Parathyroid adenoma (tissue), 2 donors: Measurements from ENCODE around the gene COTL1.

Experiments
- H2AFZ ChIP-seq: fragments of 300-600 bp; sonication (generic); one replicate; pipeline ENCODE4 v1.7.0; 2017; ENCODE audit warnings: antibody characterized with exemption, mild to moderate bottlenecking
- H3K27ac ChIP-seq: fragments of 300-600 bp; sonication (generic); one replicate; pipeline ENCODE4 v1.7.0; 2017
- H3K27me3 ChIP-seq: fragments of 300-600 bp; sonication (generic); one replicate; pipeline ENCODE4 v1.7.0; 2017; ENCODE audit warnings: low read length; ENCODE audit not compliant: control insufficient read depth, insufficient read depth
- H3K36me3 ChIP-seq: fragments of 300-600 bp; sonication (generic); one replicate; pipeline ENCODE4 v1.7.0; 2017; ENCODE audit warnings: low read length; ENCODE audit not compliant: control insufficient read depth, insufficient read depth
- H3K4me1 ChIP-seq: fragments of 300-600 bp; sonication (generic); one replicate; pipeline ENCODE4 v1.7.0; 2017; ENCODE audit warnings: control low read depth
- H3K4me2 ChIP-seq: fragments of 300-600 bp; sonication (generic); one replicate; pipeline ENCODE4 v1.7.0; 2017; ENCODE audit warnings: low read length
- H3K4me3 ChIP-seq: fragments of 300-600 bp; sonication (generic); one replicate; pipeline ENCODE4 v1.7.0; 2017; ENCODE audit warnings: low read depth, low read length
- H3K79me2 ChIP-seq: fragments of 300-600 bp; sonication (generic); one replicate; pipeline ENCODE4 v1.7.0; 2017; ENCODE audit warnings: control low read depth
- H3K9ac ChIP-seq: fragments of 300-600 bp; sonication (generic); one replicate; pipeline ENCODE4 v1.7.0; 2017; ENCODE audit warnings: mild to moderate bottlenecking
- H3K9me3 ChIP-seq: fragments of 300-600 bp; sonication (generic); one replicate; pipeline ENCODE4 v1.7.0; 2017; ENCODE audit warnings: low read length; ENCODE audit not compliant: control insufficient read depth
- CTCF ChIP-seq: fragments of 300-600 bp; sonication (generic); IDR thresholded peaks from one replicate; pipeline ENCODE4 v1.7.0; 2017; ENCODE audit warnings: antibody characterized with exemption, mild to moderate bottlenecking
- donor health status: primary hyperparathyroidism.

COTL1 gene

GRCh38 chr16:84631153-84631466 is 13.2 kb upstream of the COTL1 start:
- H3K9me3 ChIP-seq: no peaks in the 10 kb centered on the region
- no peaks in the 10 kb centered on the region for H3K36me3 ChIP-seq
- no peak overlapping the region for H3K4me2 ChIP-seq
- H3K9ac ChIP-seq: no peak overlapping the region
- no peak overlapping the region for H3K27ac ChIP-seq
- H3K4me3 ChIP-seq: no peak overlapping the region
- H3K27me3 ChIP-seq: no peaks in the 10 kb centered on the region
- peaks cover 16% of the 10 kb centered on the region for H3K4me1 ChIP-seq
- H3K79me2 ChIP-seq: no peaks in the 10 kb centered on the region
- no peak for TF ChIP-seq CTCF
- H2AFZ ChIP-seq: no peak overlapping the region

GRCh38 chr16:84630446-84631152 is 12.7 kb upstream of the COTL1 start:
- no peaks in the 10 kb centered on the region for H3K36me3 ChIP-seq
- H3K27me3 ChIP-seq: no peaks in the 10 kb centered on the region
- no peak overlapping the region for H3K9ac ChIP-seq
- TF ChIP-seq CTCF: no peak
- no peak overlapping the region for H3K27ac ChIP-seq
- no peak overlapping the region for H3K4me2 ChIP-seq
- H2AFZ ChIP-seq: no peak overlapping the region
- H3K79me2 ChIP-seq: no peaks in the 10 kb centered on the region
- H3K9me3 ChIP-seq: no peaks in the 10 kb centered on the region
- H3K4me3 ChIP-seq: no peak overlapping the region
- peaks cover 16% of the 10 kb centered on the region for H3K4me1 ChIP-seq

- no peak for TF ChIP-seq CTCF
- no peak overlapping the region for H3K9ac ChIP-seq
- no peak overlapping the region for H3K4me3 ChIP-seq
- no peaks in the 10 kb centered on the region for H3K79me2 ChIP-seq
- H3K4me2 ChIP-seq: no peak overlapping the region
- H3K9me3 ChIP-seq: no peaks in the 10 kb centered on the region
- H3K4me1 ChIP-seq: peaks cover 16% of the 10 kb centered on the region
- no peaks in the 10 kb centered on the region for H3K36me3 ChIP-seq
- H3K27me3 ChIP-seq: no peaks in the 10 kb centered on the region
- no peak overlapping the region for H2AFZ ChIP-seq
- no peak overlapping the region for H3K27ac ChIP-seq
Observed at GRCh38 chr16:84630009-84630408, 12.1 kb upstream of the COTL1 start.

- Histone ChIP-seq H3K4me1 (peaks cover 16% of the 10 kb centered on the region), H3K36me3 (no peaks in the 10 kb centered on the region), H3K9me3 (no peaks in the 10 kb centered on the region), H3K9ac (no peak overlapping the region), H3K4me3 (no peak overlapping the region), H3K79me2 (no peaks in the 10 kb centered on the region), H3K27me3 (no peaks in the 10 kb centered on the region), H3K27ac (no peak overlapping the region), H3K4me2 (no peak overlapping the region), H2AFZ (no peak overlapping the region)
- no peak for TF ChIP-seq CTCF
Observed at GRCh38 chr16:84629580-84629979, 11.7 kb upstream of the COTL1 start.

GRCh38 chr16:84628226-84628731 is 10.4 kb upstream of the COTL1 start:
- no peak for TF ChIP-seq CTCF
- Histone ChIP-seq H3K4me1 (peaks cover 10% of the 10 kb centered on the region), H3K9ac (no peak overlapping the region), H3K4me3 (peak overlapping the region; percentile 33), H3K4me2 (peak overlapping the region; percentile 58), H3K36me3 (no peaks in the 10 kb centered on the region), H2AFZ (peak overlapping the region; percentile 7), H3K9me3 (no peaks in the 10 kb centered on the region), H3K27me3 (no peaks in the 10 kb centered on the region), H3K79me2 (no peaks in the 10 kb centered on the region), H3K27ac (peak overlapping the region; percentile 26)
